ENCODE measurements around the gene MRPL42. TPM values are rescaled to one million over a fixed set of nuclear protein-coding genes. Genes with fewer than 3 reads are reported as not detected.

Gene MRPL42
- total RNA-seq, 1 donor from 2014 or later = 93.2 TPM

DNA sequence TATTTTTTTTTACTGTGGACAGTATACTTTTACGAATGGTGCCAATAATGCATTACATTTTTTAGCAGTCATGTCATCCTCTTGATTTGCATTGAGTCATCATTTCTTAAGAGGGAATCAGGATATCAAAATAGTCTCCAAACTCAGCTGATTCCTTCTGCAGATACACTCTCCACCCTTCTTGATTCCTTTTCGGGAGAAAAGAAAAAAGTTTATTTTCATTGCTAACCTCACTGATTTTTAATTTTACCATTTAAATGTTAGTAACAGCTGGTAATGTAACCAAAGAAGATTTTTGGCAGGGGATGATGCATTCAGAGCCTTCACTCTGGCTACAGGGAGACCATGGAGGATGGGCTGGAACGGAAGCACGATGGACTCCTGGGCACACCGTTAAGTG is 47.5 kb downstream of the MRPL42 start:
- H3K4me3 ChIP-seq (ENCODE audit: low read depth, low read length) = no peak overlapping the region
- DNase-seq (ENCODE audit: low read depth) = no peak
- TF ChIP-seq, protein P1, sequence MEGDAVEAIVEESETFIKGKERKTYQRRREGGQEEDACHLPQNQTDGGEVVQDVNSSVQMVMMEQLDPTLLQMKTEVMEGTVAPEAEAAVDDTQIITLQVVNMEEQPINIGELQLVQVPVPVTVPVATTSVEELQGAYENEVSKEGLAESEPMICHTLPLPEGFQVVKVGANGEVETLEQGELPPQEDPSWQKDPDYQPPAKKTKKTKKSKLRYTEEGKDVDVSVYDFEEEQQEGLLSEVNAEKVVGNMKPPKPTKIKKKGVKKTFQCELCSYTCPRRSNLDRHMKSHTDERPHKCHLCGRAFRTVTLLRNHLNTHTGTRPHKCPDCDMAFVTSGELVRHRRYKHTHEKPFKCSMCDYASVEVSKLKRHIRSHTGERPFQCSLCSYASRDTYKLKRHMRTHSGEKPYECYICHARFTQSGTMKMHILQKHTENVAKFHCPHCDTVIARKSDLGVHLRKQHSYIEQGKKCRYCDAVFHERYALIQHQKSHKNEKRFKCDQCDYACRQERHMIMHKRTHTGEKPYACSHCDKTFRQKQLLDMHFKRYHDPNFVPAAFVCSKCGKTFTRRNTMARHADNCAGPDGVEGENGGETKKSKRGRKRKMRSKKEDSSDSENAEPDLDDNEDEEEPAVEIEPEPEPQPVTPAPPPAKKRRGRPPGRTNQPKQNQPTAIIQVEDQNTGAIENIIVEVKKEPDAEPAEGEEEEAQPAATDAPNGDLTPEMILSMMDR (conservative IDR thresholded peaks at IDR 0.05; ENCODE audit: low read depth, low read length) = no peak

DNA sequence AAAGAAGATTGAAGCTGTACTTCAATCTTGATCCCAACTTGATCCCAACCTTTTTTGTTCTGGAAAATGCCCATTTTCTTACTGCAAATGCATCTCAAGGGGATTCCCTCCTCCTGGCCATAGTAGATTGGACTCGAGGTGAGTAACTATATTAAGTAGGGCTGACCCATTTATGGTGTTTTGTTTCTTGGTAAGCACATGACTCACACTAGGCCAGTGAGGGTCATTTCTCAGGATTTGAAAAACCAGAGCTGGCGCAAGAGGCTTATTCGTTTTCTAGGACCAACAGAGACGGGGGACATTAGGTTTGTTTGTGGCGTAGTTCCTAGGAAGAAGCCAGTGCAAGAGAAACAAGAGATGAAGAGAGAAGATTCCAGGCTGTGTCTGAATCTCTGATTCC is 51.4 kb downstream of the MRPL42 start:
- TF ChIP-seq, protein P1 (conservative IDR thresholded peaks at IDR 0.05; ENCODE audit: low read depth, low read length) = no peak
- no peak overlapping the region for H3K4me3 ChIP-seq (ENCODE audit: low read depth, low read length)
- DNase-seq (ENCODE audit: low read depth) = no peak

DNA sequence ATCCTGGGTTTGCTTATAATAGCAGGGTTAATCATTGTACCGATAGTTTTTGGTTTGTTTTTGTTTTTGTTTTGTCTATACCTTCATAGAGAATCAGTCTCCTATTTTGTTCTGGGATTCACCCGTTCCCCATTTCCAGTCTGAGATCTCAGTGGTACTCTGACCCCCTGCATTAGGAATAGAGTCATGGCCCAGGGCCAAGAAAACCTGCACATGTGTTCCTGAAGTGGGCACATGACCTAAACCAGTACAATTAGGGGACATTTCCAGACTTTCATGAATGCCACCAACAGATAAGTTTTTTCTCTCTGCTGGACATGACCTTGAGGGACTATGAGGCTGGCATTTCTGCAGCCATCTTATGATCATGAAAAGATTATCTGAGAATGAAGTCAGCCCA is 52.5 kb downstream of the MRPL42 start:
- no peak overlapping the region for H3K4me3 ChIP-seq (ENCODE audit: low read depth, low read length)
- DNase-seq (ENCODE audit: low read depth) = no peak
- TF ChIP-seq, protein P1 (conservative IDR thresholded peaks at IDR 0.05; ENCODE audit: low read depth, low read length) = no peak

DNA sequence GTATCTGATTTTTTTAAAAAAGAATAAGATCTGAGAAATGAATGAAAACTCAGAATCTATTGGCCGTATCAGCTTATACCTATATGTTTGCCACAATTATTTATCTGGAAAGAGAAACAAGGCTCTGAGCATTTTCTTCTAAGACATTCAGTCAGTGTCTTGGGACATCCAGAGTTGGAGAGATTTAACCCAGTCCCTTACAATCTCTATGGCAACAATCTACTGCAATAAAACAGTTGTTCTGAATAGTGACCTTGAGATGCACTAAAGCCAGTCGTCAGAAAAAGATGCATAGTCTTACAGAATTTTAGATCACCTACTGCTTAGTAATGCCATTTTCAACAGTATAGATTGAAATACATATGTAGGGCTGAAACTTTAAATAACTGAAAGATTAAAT is 53.1 kb downstream of the MRPL42 start:
- no peak for DNase-seq (ENCODE audit: low read depth)
- H3K4me3 ChIP-seq (ENCODE audit: low read depth, low read length) = no peak overlapping the region
- TF ChIP-seq, protein P1 (conservative IDR thresholded peaks at IDR 0.05; ENCODE audit: low read depth, low read length) = no peak

DNA sequence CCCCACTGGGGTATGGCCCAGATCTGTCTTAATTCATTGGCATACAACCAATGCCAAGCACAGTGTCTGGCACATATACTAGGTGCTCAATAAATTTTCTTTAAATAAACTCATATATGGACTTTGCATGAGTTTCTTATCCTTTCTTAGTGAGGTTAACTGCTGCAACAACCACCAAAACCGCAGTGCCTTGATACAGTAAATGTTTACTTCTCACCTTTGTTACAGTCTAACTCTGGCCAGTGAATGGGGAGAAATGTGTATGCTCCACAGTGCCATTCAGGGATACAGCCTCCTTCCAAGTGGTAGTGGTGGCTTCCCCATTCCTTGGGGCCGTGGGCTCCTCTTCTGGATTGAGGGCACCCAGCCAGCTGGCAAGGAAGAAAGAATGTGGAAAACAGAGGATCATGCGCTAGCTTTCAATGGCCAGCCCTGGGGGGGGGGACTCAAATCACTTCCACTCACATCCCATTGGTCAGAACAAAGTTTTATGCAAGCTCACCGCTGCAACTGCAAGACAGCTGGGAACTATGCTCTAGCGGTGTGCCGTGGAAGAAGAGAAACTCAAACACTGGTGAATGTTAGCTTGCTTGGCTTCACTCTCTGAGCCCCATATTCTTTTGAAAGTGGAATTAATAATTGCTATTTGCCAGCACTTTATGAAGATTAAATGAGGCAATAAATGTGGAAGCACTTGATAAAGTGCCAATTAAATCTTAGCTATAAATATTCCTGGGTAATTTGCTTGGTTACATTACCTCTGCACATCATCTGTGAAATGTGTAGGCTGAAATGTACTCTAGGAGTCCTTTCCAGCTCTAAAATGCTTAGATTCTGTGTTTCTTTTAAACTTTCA is 54.1 kb downstream of the MRPL42 start:
- TF ChIP-seq, protein P1 (conservative IDR thresholded peaks at IDR 0.05; ENCODE audit: low read depth, low read length) = no peak
- DNase-seq (ENCODE audit: low read depth) = no peak
- no peak overlapping the region for H3K4me3 ChIP-seq (ENCODE audit: low read depth, low read length)

DNA sequence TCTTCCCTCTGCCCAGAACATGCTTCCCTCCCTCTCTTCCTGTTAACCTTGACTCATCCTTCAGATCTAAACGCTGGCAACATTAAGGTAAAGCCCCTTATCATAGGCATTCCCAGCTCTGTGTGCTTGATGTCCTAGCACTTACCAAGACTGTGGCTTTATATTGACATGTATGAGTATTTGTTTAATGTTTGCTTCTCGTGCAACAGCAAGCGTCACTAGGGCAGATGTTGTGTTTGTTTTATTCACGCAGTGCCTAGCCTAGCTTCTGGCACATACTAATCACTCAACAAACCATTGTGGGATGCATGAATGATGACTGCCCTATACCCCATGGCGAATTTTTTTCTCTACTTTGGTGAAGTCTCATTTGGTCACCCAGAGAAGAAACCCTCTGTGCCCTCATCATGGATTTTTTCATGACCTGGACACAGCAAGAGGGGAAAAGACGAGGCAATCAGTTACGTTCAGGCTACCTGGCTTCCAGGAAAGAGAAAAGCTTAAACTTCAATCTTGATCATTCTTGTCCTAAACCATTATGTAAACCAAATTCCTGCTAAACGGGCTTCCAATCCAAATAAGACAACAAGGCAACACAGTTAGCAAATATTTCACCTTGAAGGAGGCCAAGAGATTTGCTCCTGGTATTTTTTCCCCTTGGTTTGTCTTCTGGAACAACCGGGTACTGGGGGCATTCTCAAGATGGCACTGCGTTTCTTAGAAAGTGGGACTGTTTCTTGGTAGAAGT is 57.2 kb downstream of the MRPL42 start:
- TF ChIP-seq, protein P1 (conservative IDR thresholded peaks at IDR 0.05; ENCODE audit: low read depth, low read length) = no peak
- no peak for DNase-seq (ENCODE audit: low read depth)
- H3K4me3 ChIP-seq (ENCODE audit: low read depth, low read length) = no peak overlapping the region

All from epithelial cell of proximal tubule (primary cell).